HG03159 (cell line): ENCODE measurements around the gene BICRAL.

ENCODE experiments used
- ATAC-seq: cut with Tn5 transposase; IDR thresholded peaks from one replicate; pipeline ENCODE4 v1.9.1; 2021; ENCODE audit warnings: mild to moderate bottlenecking, moderate library complexity; ENCODE audit not compliant: unreplicated experiment

Gene BICRAL

GRCh38 chr6:42764911-42765648 lies 16.8 kb upstream of the BICRAL start:
- ATAC-seq: no peak

GRCh38 chr6:42766163-42766670 lies 15.6 kb upstream of the BICRAL start:
- no peak for ATAC-seq

- ATAC-seq: no peak
Observed at GRCh38 chr6:42769051-42769450, 12.8 kb upstream of the BICRAL start.

- ATAC-seq: no peak
Observed at GRCh38 chr6:42769836-42770235, 12.0 kb upstream of the BICRAL start.

- no peak for ATAC-seq
Observed at GRCh38 chr6:42771741-42772100, 10.1 kb upstream of the BICRAL start.

GRCh38 chr6:42774201-42774600 lies 7.7 kb upstream of the BICRAL start:
- ATAC-seq: no peak

GRCh38 chr6:42774821-42775487 lies 6.9 kb upstream of the BICRAL start:
- peak; percentile 44 for ATAC-seq

GRCh38 chr6:42777126-42777822 lies 4.6 kb upstream of the BICRAL start:
- no peak for ATAC-seq

GRCh38 chr6:42778122-42778521 lies 3.7 kb upstream of the BICRAL start:
- no peak for ATAC-seq

- no peak for ATAC-seq
Observed at GRCh38 chr6:42779521-42779920, 2.3 kb upstream of the BICRAL start.

GRCh38 chr6:42781546-42781795 lies 381 bp upstream of the BICRAL start:
- ATAC-seq: no peak

- no peak for ATAC-seq
Observed at GRCh38 chr6:42782689-42783176, 881 bp downstream of the BICRAL start.

GRCh38 chr6:42783177-42783875 lies 1.5 kb downstream of the BICRAL start:
- ATAC-seq: no peak

GRCh38 chr6:42783876-42784642 lies 2.2 kb downstream of the BICRAL start:
- ATAC-seq: no peak

GRCh38 chr6:42784717-42785498 lies 3.1 kb downstream of the BICRAL start:
- ATAC-seq: no peak

- no peak for ATAC-seq
Observed at GRCh38 chr6:42786525-42786985, 4.7 kb downstream of the BICRAL start.

GRCh38 chr6:42787063-42787472 lies 5.2 kb downstream of the BICRAL start:
- ATAC-seq: no peak

GRCh38 chr6:42788671-42789070 lies 6.8 kb downstream of the BICRAL start:
- no peak for ATAC-seq

- no peak for ATAC-seq
Observed at GRCh38 chr6:42790549-42791181, 8.8 kb downstream of the BICRAL start.
